ENCODE data around the gene TTC6. TPM values are rescaled to one million over a fixed set of nuclear protein-coding genes. Genes with fewer than 3 reads are reported as not detected.

The TTC6 gene
- polyA plus RNA-seq, 4 donors, result 0.14 to 0.98 (median 0.53) TPM

GRCh38 chr14:37584211-37585100 lies 11.0 kb upstream of the TTC6 start:
- DNase-seq (ENCODE audit: low read depth in 4 of 4, low spot score in 3 of 4), result no peak

- no peak for DNase-seq (ENCODE audit: low read depth in 4 of 4, low spot score in 3 of 4)
These were observed 10.3 kb upstream of the TTC6 start for GRCh38 chr14:37585101-37585511.

GRCh38 chr14:37585971-37586796 lies 9.2 kb upstream of the TTC6 start:
- no peak for DNase-seq (ENCODE audit: low read depth in 4 of 4, low spot score in 3 of 4)

- DNase-seq (ENCODE audit: low read depth in 4 of 4, low spot score in 3 of 4), result no peak
These were observed 8.7 kb upstream of the TTC6 start for GRCh38 chr14:37586797-37587130.

GRCh38 chr14:37587131-37587803 lies 8.2 kb upstream of the TTC6 start:
- DNase-seq (ENCODE audit: low read depth in 4 of 4, low spot score in 3 of 4), result no peak

GRCh38 chr14:37587881-37588666 lies 7.4 kb upstream of the TTC6 start:
- DNase-seq (ENCODE audit: low read depth in 4 of 4, low spot score in 3 of 4), result no peak

GRCh38 chr14:37588667-37588955 lies 6.8 kb upstream of the TTC6 start:
- no peak for DNase-seq (ENCODE audit: low read depth in 4 of 4, low spot score in 3 of 4)

- DNase-seq (ENCODE audit: low read depth in 4 of 4, low spot score in 3 of 4), result no peak
These were observed 6.3 kb upstream of the TTC6 start for GRCh38 chr14:37588956-37589714.

- DNase-seq (ENCODE audit: low read depth in 4 of 4, low spot score in 3 of 4), result no peak
These were observed 5.6 kb upstream of the TTC6 start for GRCh38 chr14:37589715-37590427.

GRCh38 chr14:37590428-37591139 lies 4.8 kb upstream of the TTC6 start:
- DNase-seq (ENCODE audit: low read depth in 4 of 4, low spot score in 3 of 4), result no peak

GRCh38 chr14:37591311-37591940 lies 4.0 kb upstream of the TTC6 start:
- no peak for DNase-seq (ENCODE audit: low read depth in 4 of 4, low spot score in 3 of 4)

- no peak for DNase-seq (ENCODE audit: low read depth in 4 of 4, low spot score in 3 of 4)
These were observed 3.4 kb upstream of the TTC6 start for GRCh38 chr14:37591941-37592481.

- DNase-seq (ENCODE audit: low read depth in 4 of 4, low spot score in 3 of 4), result no peak
These were observed 2.7 kb upstream of the TTC6 start for GRCh38 chr14:37592482-37593408.

GRCh38 chr14:37593511-37594237 lies 1.8 kb upstream of the TTC6 start:
- DNase-seq (ENCODE audit: low read depth in 4 of 4, low spot score in 3 of 4), result no peak

- DNase-seq (ENCODE audit: low read depth in 4 of 4, low spot score in 3 of 4), result peak in 2 of 4 donors; percentile 72 to 80
These were observed 1.0 kb upstream of the TTC6 start for GRCh38 chr14:37594238-37594970.
